ENCODE measurements around the gene TRIM62. TPM values are rescaled to one million over a fixed set of nuclear protein-coding genes. Genes with fewer than 3 reads are reported as not detected.

Gene TRIM62
- total RNA-seq: 1.1 and 1.5 TPM in 2 replicates

DNA sequence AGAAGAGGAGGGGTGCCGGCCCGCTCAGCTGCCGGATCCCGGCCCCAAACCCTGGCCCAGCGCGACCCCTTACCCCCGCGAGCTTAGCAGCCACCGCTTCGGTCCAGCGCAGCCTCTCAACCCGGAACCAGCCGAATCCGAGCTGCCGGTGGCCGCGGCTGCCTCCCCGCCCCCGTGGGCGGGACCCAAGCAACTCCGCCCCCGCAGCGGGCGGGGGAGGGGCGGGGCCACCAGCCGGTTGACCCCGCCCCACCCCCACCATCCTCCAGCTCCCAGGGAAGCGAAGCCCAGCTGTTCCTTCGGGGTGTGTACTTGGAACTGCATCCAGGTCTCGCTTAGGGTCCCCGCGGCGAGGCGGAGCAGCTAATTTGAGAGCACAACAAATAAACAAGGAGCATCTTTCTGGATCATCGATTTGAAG lies at the start of gene TRIM62:
TSS of gene TRIM62 (minus strand) at position 123 of the 421 bp plus-strand sequence. CDS start 611 bp downstream, outside the sequence.
- no peak for DNase-seq (ENCODE audit: low read depth, low spot score)

DNA sequence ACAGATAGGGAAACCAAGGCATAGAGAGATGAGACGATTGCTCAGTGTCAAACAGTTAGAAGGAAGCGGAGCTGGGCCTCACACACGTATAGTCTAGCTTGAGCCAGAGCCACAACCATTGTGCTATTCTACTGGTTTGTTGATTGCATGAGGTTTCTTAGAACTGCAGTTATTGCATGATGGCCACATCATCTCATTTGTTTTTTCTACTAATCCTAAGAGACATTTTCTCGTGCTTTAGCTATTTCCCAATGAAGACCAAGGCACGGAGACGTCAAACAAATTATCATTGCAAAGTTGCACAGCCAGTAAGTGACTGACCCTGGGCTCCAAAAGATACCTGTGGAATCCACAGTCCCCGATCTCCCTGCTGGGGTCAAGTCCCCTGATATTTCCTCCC lies 49.3 kb upstream of the TRIM62 start:
- no peak for DNase-seq (ENCODE audit: low read depth, low spot score)

DNA sequence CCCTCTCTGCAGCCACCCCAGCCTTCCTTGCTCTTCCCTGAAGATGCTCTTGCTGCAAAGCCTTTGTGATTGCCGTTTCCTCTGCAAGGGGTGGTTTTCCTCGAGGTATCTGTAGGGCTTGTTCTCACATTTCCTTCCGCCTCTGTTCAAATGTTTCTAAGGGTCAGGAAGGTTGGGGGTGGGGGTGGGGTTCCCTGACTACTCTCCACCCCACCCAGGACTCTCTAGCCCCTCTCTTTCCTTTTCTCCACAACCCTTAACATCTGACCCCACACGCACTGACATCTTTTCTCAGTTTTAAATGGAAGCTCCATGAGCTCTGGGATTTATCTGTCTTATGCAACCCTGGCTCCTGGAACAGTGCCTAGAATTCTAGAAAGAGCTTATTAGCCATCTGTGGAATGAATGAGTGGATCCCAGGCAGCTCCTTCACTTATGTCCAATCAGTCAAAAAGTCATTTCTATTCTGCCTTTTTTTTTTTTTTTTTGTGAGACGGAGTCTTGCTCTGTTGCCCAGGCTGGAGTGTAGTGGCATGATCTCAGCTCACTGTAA lies 47.2 kb upstream of the TRIM62 start:
- DNase-seq (ENCODE audit: low read depth, low spot score): no peak

DNA sequence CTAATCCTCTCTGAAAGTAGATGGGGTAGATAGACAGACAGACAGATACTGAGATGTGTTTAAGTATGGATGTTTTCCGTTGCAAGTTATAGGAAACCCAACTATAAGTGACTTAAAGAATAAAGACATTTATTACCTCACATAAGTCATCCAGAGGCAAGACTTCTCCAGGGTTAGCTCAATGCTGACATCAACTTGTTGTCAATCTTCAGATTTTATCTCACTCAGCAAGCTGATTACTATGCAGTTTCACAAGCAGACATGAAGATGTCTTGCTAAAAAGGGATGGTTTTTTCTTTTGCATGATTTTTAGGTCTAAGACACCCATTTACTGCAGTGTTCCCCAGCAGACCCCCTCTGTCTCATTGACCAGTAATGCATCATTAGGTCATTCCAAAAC lies 43.7 kb upstream of the TRIM62 start:
- no peak for DNase-seq (ENCODE audit: low read depth, low spot score)

DNA sequence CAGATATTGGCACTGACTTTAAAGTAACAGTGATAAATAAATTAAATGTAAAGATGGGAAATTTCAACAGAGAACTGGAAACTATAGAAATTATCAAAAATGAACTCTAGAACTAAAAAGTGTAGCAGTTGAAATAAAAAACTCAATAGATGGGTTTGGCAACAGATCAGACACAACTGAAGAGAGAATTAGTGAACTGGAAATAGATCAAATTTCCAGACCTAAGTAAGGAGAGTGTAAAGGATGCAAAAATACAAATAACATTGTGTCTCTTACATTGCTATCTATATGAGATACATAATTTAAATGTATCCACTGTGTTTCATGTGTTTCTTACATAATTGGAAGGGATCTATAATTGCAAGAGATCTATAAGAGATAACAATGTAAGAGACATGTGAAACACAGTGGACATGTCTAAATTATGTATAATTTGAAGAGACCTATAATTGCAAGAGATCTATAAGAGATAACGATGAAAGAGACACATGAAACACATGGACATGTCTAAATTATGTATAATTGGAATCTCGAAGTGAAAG lies 42.4 kb upstream of the TRIM62 start:
- DNase-seq (ENCODE audit: low read depth, low spot score): no peak

DNA sequence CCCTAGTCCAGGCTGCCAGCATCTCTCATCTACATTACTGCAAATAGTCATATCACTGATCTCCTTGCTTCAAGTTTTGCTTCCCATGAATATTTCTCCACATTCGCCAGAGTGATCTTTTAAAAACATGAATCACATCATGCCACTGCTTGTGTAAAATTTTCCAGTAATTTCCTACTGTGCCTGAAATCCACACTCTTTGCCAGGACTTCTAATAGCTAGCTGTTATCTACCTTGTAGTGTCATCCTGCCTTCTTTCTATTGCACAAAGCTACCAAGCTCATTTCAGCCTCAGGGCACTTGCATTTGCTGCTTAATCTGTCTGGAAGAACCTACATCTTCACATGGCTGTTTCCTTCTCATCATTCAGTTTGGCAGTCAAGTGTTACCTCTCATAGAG lies 40.5 kb upstream of the TRIM62 start:
- DNase-seq (ENCODE audit: low read depth, low spot score): no peak

DNA sequence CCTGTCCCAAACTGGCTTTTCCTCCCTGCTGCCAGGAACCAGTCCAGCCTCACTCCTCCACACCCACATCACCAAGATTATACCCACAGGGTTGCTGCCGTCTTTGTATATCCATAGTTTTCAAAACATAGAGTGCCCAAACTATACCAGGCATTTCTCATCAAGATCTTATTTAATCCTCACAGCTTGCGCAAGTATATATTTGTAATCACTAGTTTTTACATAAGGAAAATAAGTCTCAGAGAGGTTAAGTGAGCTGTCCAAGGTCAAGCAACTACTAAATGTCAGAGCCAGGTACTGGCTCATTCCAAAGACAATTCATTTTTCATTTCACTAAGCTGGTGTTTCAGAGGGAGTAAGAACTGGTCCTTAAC lies 39.5 kb upstream of the TRIM62 start:
- DNase-seq (ENCODE audit: low read depth, low spot score): no peak

DNA sequence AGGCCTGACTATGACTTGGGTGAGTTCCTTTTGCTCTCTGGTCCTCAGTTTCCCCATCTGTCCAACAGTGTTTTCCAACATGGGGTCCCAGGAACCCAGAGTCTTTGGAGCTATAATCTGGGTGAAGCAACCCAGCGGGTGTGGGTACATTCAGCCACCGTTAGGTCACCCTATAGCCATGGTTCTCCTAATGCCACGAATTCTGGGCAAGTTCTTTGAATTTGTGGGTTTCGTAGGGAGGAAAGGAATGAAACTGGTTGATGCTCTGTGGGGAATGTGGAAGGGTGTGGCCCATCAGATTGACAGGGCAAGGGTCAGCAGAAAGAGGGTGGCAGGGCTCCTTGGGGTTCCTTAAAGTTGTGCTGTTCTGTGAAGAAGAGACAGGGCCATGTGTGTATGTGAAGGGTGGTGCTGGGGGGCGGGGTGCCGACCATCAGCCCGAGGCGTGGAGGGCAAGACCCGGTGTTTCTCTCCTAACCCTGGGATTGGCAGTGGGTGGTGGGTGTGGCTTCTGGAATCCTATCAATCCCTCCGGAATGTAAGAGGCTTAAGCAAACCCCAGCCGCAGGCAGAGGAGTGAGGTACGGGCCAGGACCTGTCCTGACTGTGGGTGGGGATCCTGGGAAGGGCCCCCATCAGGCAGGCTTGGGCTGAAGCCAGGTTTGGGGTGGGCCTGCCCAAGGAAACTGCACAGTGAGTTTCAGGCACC lies 39.0 kb upstream of the TRIM62 start:
- no peak for DNase-seq (ENCODE audit: low read depth, low spot score)

DNA sequence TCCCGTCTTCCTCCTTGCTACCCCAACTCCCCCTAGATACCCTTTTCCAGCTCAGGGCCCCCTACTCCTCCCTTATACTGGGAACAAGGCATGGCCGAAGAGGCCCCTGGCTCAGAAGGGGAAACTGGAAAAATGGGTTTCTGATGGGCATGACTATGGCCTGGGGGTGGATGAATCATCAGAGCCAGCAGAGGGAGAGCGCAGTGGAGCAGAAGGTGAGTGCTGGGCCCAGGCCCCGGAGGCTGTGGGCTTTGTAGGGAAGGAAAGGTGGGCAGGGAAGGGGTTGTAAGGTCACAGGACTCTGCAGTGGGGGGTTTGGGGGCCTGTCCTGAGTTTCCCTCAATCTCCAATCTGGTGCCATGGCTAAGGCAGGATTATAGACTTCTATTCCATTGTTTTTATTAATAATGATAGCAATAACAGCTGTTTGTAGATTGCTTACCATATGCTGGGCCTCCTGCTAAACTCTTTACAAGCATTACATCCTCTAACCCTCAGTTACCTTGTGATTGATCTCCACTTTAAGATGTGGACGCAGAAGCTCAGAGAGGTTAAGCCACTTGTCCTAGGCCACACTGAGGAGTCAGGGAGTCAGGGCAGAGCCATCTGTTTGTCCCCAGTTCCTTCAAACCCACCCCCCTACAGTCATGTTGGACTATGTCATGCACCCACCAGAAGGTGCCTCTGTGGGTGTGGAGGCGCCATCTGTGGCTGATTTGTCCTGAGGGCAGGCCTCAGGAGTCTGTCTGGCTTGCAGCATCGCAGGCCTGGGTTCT lies 38.2 kb upstream of the TRIM62 start:
- DNase-seq (ENCODE audit: low read depth, low spot score): no peak

DNA sequence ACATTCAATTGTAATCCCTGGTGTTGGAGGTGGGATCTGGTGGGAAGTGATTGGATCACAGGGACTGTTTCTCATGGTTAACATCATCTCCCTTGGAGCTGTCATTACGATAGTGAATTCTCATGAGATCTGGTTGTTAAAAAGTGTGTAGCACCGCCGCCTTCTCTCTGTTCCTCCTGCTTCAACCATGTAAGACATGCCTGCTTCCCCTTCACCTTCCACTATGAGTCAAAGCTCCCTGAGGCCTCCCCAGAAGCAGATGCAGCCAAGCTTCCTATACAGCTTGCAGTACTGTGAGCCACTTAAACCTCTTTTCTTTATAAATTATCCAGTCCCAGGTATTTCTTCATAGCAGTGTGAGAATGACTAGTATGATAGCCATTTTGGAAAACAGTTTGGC lies 30.1 kb upstream of the TRIM62 start:
- no peak for DNase-seq (ENCODE audit: low read depth, low spot score)

DNA sequence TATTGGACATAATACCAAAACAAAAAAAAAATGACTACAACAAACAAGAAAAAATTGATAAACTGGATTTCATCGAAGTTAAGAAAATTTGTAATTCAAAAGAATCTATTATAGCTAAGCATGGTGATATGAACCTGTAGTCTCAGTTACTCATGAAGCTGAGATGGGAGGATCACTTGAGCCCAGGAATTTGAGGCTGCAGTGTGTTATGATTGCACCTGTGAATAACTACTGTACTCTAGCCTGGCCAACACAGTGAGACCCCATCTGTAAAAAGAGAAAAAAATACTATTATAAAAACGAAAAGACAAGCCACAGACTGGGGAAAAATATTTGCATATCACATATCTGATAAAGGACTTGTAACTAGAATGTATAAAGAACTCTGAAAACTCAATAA lies 24.5 kb upstream of the TRIM62 start:
- no peak for DNase-seq (ENCODE audit: low read depth, low spot score)

DNA sequence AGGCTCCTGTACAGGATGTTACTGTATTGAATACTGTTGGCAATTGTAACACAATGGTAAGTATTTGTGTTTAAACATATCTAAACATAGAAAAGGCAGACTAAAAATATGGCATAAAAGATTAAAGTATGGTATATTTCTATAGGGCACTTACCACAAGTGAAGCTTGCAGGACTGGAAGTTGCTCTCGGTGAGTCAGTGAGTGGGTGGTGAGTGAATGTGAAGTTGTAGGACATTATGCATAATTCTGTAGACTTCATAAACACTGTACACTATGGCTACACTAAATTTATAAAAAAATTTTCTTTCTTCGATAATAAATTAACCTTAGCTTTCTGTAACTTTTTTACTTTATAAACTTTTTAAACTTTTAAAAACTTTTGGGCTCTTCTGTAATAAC lies 13.7 kb upstream of the TRIM62 start:
- no peak for DNase-seq (ENCODE audit: low read depth, low spot score)

DNA sequence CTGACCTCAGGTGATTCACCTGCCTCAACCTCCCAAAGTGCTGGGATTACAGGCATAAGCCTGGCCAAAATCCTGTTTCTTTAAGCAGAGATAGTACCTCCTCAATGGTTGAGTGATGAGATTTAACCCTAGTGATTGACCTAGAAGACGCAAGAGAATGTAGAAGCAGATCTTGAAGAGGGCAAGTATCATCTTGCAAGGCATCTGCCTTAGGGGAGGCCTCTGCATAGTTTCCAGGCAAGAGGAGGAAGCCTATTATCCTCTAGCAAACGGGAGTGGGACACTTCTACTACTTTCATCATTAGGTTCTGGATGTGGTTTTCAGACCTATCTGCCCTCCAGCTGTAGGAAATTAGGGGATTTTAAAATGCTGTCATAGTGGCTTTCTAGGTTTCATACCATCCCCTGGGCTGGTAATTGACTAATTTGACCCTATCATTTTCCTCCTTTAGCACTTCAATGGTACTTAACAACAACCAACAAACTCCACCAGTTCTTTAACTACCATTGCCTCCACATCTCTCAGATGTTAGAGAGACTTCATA lies 10.0 kb upstream of the TRIM62 start:
- DNase-seq (ENCODE audit: low read depth, low spot score): no peak

DNA sequence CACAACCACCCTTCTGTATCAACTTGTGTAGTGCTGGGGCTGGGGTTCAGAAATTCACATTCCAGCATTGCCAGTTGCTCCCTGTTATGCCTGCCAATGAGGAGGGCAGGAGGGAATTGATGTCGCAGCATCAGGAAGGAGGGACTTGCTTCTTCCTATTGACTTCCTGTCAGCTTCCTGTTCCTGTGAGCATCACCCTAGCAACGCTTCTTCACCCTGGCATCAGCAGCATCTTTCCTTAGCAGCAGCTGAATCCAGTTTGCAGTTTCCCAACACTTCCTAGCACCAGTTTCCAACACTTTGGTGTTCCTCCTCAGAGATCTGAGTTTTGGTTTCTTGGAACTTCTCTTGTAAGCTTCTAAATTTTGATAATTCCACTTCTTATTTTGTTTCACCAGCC lies 8.9 kb upstream of the TRIM62 start:
- DNase-seq (ENCODE audit: low read depth, low spot score): no peak

DNA sequence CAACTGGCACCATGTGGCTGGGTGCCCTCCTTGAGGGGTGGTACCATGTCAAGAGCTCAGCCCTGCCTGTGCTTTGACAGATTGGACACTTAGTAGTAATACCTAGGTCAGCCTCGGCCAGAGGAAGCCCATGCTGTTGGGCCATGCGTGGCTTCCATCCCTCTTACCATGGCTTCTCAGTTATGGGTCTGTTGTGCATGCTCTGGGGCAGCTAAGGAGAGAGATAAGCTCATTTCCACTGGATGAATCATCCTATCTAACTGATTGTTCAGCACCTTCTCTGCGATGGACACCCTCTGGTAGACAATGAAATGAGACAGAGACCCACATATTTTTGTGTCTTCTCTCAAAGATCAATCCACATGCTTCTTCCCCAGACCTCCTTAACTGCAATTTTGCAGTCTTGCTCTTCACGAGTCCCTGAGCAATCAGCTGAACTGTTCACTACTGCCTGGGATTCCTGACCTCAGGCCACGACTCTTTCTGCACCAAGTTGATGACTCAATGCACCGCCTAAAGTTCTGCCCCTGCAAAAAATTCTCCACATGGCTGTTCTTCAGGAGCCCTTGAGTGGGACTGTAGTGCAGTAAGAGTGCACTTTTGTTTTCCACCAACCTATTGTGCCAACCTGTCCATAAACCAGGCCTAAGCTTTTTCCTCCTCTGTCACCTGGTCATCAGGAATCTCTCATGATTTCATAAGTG lies 6.9 kb upstream of the TRIM62 start:
- DNase-seq (ENCODE audit: low read depth, low spot score): no peak

DNA sequence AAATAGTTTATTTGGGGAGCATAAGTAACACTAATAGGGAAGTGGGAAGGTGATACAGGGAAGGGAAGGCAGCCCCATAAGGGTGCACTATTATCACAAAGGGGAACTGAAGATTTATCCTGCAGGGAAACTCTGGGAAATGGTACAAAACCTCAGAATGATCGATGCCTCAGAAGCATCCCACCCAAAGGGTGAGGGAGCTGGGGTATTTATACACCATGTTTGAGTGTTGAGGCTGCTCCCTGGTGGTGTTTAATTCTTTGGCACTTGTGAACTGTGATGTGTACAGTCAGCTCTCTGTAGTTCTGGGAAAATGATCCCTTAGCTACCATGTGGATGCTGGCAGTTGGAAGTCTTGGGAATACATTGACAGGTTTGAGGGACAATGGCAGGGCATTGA lies 5.1 kb upstream of the TRIM62 start:
- DNase-seq (ENCODE audit: low read depth, low spot score): no peak

DNA sequence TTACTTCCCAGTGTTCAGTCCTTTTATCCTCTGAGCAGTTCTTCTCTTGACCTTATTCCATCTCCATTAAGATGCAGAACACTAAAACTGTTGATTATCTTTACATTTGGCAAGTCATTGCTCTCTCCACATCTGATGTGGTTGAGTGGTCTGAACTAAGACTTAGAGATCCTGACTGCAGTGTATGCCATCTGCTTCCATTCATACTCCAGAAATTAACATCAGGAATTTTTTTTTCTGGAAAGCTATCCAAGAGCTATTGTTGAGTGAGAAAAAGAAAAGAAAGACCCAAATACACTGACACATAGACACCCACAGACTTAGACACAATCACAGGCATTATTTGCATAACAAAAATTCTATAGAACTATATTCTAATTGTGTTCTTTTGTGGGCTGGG lies 3.7 kb upstream of the TRIM62 start:
- DNase-seq (ENCODE audit: low read depth, low spot score): no peak

DNA sequence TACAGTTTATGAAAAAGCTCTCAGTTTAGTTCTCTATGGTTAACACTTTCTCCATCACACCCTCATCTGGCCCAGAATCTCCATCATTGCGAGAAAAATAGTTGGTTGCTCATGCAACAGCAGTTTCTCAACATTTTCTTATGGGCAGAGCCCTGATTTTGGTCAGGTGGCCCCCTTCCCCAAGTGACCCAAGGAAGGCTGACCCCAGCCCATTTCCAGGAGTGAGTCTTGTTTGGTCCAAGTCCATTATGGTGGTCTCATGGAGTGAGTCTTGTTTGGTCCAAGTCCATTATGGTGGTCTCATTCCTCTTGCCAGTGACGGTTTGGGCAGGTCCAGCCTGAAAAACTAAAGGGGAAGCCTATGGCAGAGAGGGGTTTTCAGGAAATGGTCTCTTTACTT lies 1.5 kb upstream of the TRIM62 start:
- no peak for DNase-seq (ENCODE audit: low read depth, low spot score)

DNA sequence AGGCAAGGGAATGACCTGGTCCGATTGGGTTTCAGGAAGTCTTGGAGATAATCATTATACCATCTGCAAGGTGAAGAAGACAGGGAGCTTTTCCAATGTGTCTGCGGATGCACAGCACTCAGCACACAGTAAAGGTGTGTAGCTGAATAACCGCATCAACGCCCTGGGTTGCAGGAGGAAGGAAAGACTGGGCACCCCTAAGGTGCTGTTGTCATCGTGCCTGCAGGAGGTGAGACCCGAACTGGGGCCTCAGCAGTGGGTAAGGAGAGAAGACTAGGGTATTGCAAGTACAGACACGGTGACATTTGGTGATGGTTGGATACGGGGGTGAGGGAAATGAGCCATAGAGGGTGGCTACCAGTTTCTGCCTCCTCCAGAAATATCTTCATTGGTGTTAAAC lies 1.1 kb upstream of the TRIM62 start:
- DNase-seq (ENCODE audit: low read depth, low spot score): no peak

DNA sequence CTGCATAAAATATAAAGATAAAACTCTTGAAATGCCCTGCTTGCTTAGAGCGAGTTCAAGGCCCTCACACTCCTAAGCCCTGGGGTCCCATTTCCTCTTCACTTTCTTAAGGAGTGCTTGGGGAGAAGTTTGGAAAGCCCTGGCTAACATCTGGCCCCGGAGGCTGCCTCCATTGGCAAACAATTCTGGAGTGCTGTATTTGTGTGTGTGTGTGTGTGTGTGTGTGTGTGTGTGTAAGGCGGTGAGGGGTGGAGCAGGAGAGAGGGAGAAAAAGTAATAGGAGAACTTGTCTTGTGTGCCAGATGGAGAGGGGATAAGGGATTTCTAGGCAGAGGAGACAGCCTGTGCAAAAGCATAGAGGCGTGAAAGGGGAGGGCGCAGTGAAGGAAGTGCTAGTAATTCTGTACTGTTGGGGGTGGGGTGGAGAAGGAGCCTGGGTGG lies 578 bp upstream of the TRIM62 start:
- DNase-seq (ENCODE audit: low read depth, low spot score): no peak

All from pulmonary artery endothelial cell (primary cell).